K562 (cell line): ENCODE data around the gene TACR1.
"Not testable (repeated sequence)": the region's sequence is repeated elsewhere in the genome, so short reads cannot be mapped to it uniquely, and the experiment has no call there.

Experiments
- CEBPB ChIP-seq: fragments of 450-650 bp; IDR thresholded peaks from 2 replicates; pipeline ENCODE4 v1.6.1; 2016; ENCODE audit warnings: missing genetic modification characterization, missing compliant biosample characterization
- EZH2 ChIP-seq: IDR thresholded peaks from 2 replicates; pipeline ENCODE4 v1.6.1; 2012; ENCODE audit warnings: low read depth, mild to moderate bottlenecking, inconsistent platforms, low read length, borderline replicate concordance
- REST ChIP-seq, 2 experiments: fragments of 450-650 bp; formaldehyde crosslinking in 1 of 2; IDR thresholded peaks; 2 replicates each; pipeline versions ENCODE4 v1.4.0 to v1.6.1; 2014 to 2020; ENCODE audit warnings: mild to moderate bottlenecking in 2 of 2, borderline replicate concordance in 1 of 2, low read depth in 1 of 2
- ZEB2 ChIP-seq: fragments of 450-650 bp; IDR thresholded peaks from 2 replicates; pipeline ENCODE4 v1.6.1; 2016

- not testable (repeated sequence) for TF ChIP-seq REST (IDR thresholded peaks at IDR 0.05; ENCODE audit: borderline replicate concordance); REST (CRISPR knock-in tag; IDR thresholded peaks at IDR 0.05; ENCODE audit: low read depth); CEBPB (tag); ZEB2; EZH2
Measured at GRCh38 chr2:75147884-75148283, 51.4 kb downstream of the TACR1 start.
